HepG2 (cell line): Measurements from ENCODE around the gene ACER2. TPM values are rescaled to one million over a fixed set of nuclear protein-coding genes. Genes with fewer than 3 reads are reported as not detected.

Source experiments
- ATAC-seq: fragments of 200-7000 bp; cut with Tn5 transposase; 3 replicates; pipeline ENCODE4 v1.9.1; 2020; ENCODE audit warnings: mild to moderate bottlenecking, moderate library complexity
- BruUV-seq: library from RNA; stranded (reverse); fragments of 400-500 nt; replicated peaks from 2 replicates; lab custom pipeline; 2021; lab: Mats Ljungman, UMichigan
- CTCF ChIA-PET: fragments of 300-600 bp; formaldehyde crosslinking; extraction: SDS; loops from one replicate; lab custom pipeline; 2021; ENCODE audit warnings: low total read pairs, inconsistent platforms, low intra/inter-chr PET ratio; lab: Yijun Ruan, JAX
- POLR2A ChIA-PET: fragments of 350-600 bp; sonication (Branson Sonifier 250); formaldehyde crosslinking; loops from one replicate; lab custom pipeline; 2020; ENCODE audit warnings: antibody characterized with exemption, inconsistent platforms; lab: Yijun Ruan, JAX
- DNase-seq: peaks from one replicate; pipeline ENCODE4 v3.0.0-alpha.2; 2015; ENCODE audit warnings: low spot score
- FAIRE-seq: peaks from 3 replicates; lab custom pipeline; 2011; peaks lifted over from hg19 to GRCh38; lab: Jason Lieb, UNC
- H2AFZ ChIP-seq: one replicate; pipeline ENCODE4 v1.6.1; 2011; ENCODE audit warnings: low read length, inconsistent platforms
- H3K27ac ChIP-seq: fragments of 300-600 bp; 3 replicates; pipeline ENCODE4 v1.8.0; 2011; ENCODE audit warnings: mixed run types, mild to moderate bottlenecking, mixed read lengths, low read length, inconsistent platforms; ENCODE audit not compliant: insufficient read depth; ENCODE audit errors: extremely low read length
- H3K27me3 ChIP-seq, 2 experiments: fragments of 200-600 bp in 1 of 2; 2 replicates in 1 of 2; 3 replicates in 1 of 2; pipeline versions ENCODE4 v1.6.0 to v1.8.0; 2011; ENCODE audit warnings: low read length in 2 of 2, mild to moderate bottlenecking in 2 of 2, moderate library complexity in 2 of 2, inconsistent platforms in 1 of 2; ENCODE audit not compliant: insufficient read depth in 2 of 2, control insufficient read depth in 1 of 2
- H3K36me3 ChIP-seq, 2 experiments: fragments of 200-600 bp in 1 of 2; replicated peaks in 1 of 2; 2 replicates in 1 of 2; 3 replicates in 1 of 2; pipeline versions ENCODE4 v1.5.1 to v1.8.0; 2011; ENCODE audit warnings: low read length in 2 of 2, inconsistent platforms in 1 of 2; ENCODE audit not compliant: insufficient read depth in 2 of 2, control insufficient read depth in 1 of 2
- H3K4me1 ChIP-seq: 2 replicates; pipeline ENCODE4 v1.5.1; 2012; ENCODE audit warnings: low read length, inconsistent platforms; ENCODE audit not compliant: insufficient read depth
- H3K4me2 ChIP-seq: 2 replicates; pipeline ENCODE4 v1.6.0; 2011; ENCODE audit warnings: low read depth, low read length, inconsistent platforms
- H3K4me3 ChIP-seq, 3 experiments: fragments of 200-600 bp in 1 of 3; sonication (generic), shearing (Covaris generic) in 1 of 3; replicated peaks in 1 of 3; 2 replicates each; pipeline ENCODE4 v1.5.1; 2011 to 2016; ENCODE audit warnings: low read length in 3 of 3, inconsistent platforms in 2 of 3, low read depth in 2 of 3, mild to moderate bottlenecking in 2 of 3, control low read depth in 1 of 3, mixed read lengths in 1 of 3; ENCODE audit not compliant: insufficient read depth in 1 of 3
- H3K79me2 ChIP-seq: one replicate; pipeline ENCODE4 v1.6.1; 2011; ENCODE audit warnings: low read length, inconsistent platforms; ENCODE audit not compliant: insufficient read depth
- H3K9ac ChIP-seq: 2 replicates; pipeline ENCODE4 v1.6.0; 2011; ENCODE audit warnings: mild to moderate bottlenecking, low read depth, low read length, inconsistent platforms; ENCODE audit not compliant: insufficient read depth
- H3K9me3 ChIP-seq: 2 replicates; pipeline ENCODE4 v1.5.1; 2012; ENCODE audit warnings: mild to moderate bottlenecking, low read length
- H4K20me1 ChIP-seq: 2 replicates; pipeline ENCODE4 v1.6.0; 2011; ENCODE audit warnings: inconsistent platforms, mild to moderate bottlenecking, low read length, moderate library complexity; ENCODE audit not compliant: insufficient read depth
- ARNTL ChIP-seq: sonication (generic); formaldehyde crosslinking; IDR thresholded peaks from 2 replicates; pipeline ENCODE4 v1.4.0; 2020; ENCODE audit warnings: mild to moderate bottlenecking, missing genetic modification reagents
- CENPX ChIP-seq: sonication (generic); formaldehyde crosslinking; IDR thresholded peaks from 2 replicates; pipeline ENCODE4 v1.9.0; 2021; ENCODE audit warnings: mild to moderate bottlenecking, missing genetic modification reagents, moderate library complexity
- NFYB ChIP-seq: sonication (generic); formaldehyde crosslinking; IDR thresholded peaks from 2 replicates; pipeline ENCODE4 v1.4.0; 2020; ENCODE audit warnings: missing genetic modification reagents
- SETDB1 ChIP-seq: sonication (generic); formaldehyde crosslinking; IDR thresholded peaks from 2 replicates; pipeline ENCODE4 v1.5.1; 2020; ENCODE audit warnings: missing genetic modification reagents, mild to moderate bottlenecking, borderline replicate concordance
- ZBTB10 ChIP-seq: sonication (generic); formaldehyde crosslinking; IDR thresholded peaks from 2 replicates; pipeline ENCODE4 v1.4.0; 2020; ENCODE audit warnings: missing genetic modification reagents, borderline replicate concordance
- ZBTB38 ChIP-seq: sonication (generic); formaldehyde crosslinking; IDR thresholded peaks from 2 replicates; pipeline ENCODE4 v1.5.1; 2020; ENCODE audit warnings: mild to moderate bottlenecking, missing genetic modification reagents
- ZNF143 ChIP-seq: sonication (generic); formaldehyde crosslinking; IDR thresholded peaks from 2 replicates; pipeline ENCODE4 v1.4.0; 2020; ENCODE audit warnings: missing genetic modification reagents
- ZNF749 ChIP-seq: sonication (generic); formaldehyde crosslinking; IDR thresholded peaks from 2 replicates; pipeline ENCODE4 v1.8.0; 2022; ENCODE audit warnings: mild to moderate bottlenecking, missing genetic modification reagents, moderate library complexity, borderline replicate concordance
- WGBS: methylation state at CpG from one replicate; pipeline ENCODE4 v1.1.6; 2017; ENCODE audit warnings: low lambda C conversion rate; 5-methylcytosine and 5-hydroxymethylcytosine counted together
- in situ Hi-C: cut with HindIII; loops from 2 replicates; pipeline ENCODE4 v1.10.0; 2017; ENCODE audit warnings: low pct_unique_long_range_greater_than_20kb; ENCODE audit not compliant: extremely low pct_ligation_motif_present
- intact Hi-C: fragments of 100-400 bp; cut with micrococcal nuclease; formaldehyde crosslinking; loops from one replicate; pipeline ENCODE4 v1.10.0; 2022; ENCODE audit not compliant: unreplicated experiment
- polyA plus RNA-seq, 8 experiments: library from polyadenylated mRNA; depleted of rRNA in 3 of 8; stranded (reverse) in 7 of 8; unstranded in 1 of 8; fragments of >200 nt; fragmentation: Illumina TruSeq in 4 of 8; extraction: Trizol in 4 of 8; gene quantifications; 2 replicates each; pipeline versions ENCODE4 v1.2.1 to v1.2.3, GENCODE V29; 2011 to 2016; ENCODE audit warnings: low read depth in 4 of 8, missing spikeins in 1 of 8, mixed read lengths in 1 of 8; ENCODE audit not compliant: insufficient read depth in 1 of 8
- total RNA-seq, 5 experiments: library from RNA; depleted of rRNA; stranded (reverse); fragments of >200 nt; fragmentation: Illumina TruSeq; extraction: Trizol; gene quantifications; 2 replicates each; pipeline ENCODE4 v1.2.3, GENCODE V29; 2016; ENCODE audit warnings: low read depth in 1 of 5

ACER2 gene
- total and polyA plus RNA-seq, 2 of the 13 experiments (the other 11 are each of a cell fraction or from before 2014, with no cell fraction given): 1.9 to 3.4 TPM

- no peak for FAIRE-seq
- H3K36me3 ChIP-seq: no peaks in the 10 kb centered on the region
- ChIA-PET POLR2A (no interaction called here), CTCF (no interaction called here)
- WGBS: 23% methylated on average over 9 of the region's 9 CpGs
- H4K20me1 ChIP-seq: no peaks in the 10 kb centered on the region
- H3K79me2 ChIP-seq: no peaks in the 10 kb centered on the region
- no peaks in the 10 kb centered on the region for H3K9me3 ChIP-seq
- no peak overlapping the region for H3K9ac ChIP-seq
- no TSS peak for BruUV-seq
- H3K27me3 ChIP-seq: no peaks in the 10 kb centered on the region
- H3K4me2 ChIP-seq: no peak overlapping the region
- H3K4me3 ChIP-seq: no peak overlapping the region
- H2AFZ ChIP-seq: no peak overlapping the region
- no peak overlapping the region for H3K27ac ChIP-seq
- H3K4me1 ChIP-seq: no peaks in the 10 kb centered on the region
- in situ Hi-C loops (loop anchor here (10.0 to 25.0 kb wide), 2 partner anchors 443 to 1630 kb away; no protein-coding TSS in a partner anchor), intact Hi-C loops (no loop called here)
- TF ChIP-seq ZBTB38 (CRISPR knock-in tag): no peak
- TF ChIP-seq ARNTL (CRISPR knock-in tag): no peak
- no peak for TF ChIP-seq CENPX (CRISPR knock-in tag)
- TF ChIP-seq ZNF749 (CRISPR knock-in tag): no peak
- TF ChIP-seq ZNF143: no peak
- TF ChIP-seq SETDB1 (CRISPR knock-in tag): no peak
- TF ChIP-seq NFYB (CRISPR knock-in tag): no peak
- no peak for TF ChIP-seq ZBTB10 (CRISPR knock-in tag)
- no peak for DNase-seq
- ATAC-seq: 0 out of 3 replicates have a peak, but pooled peaks have one; percentile 37
These were observed 73.2 kb downstream of the ACER2 start for GRCh38 chr9:19481971-19482404.
